Cerebellar nuclear complex (tissue), 1 donor: ENCODE measurements around the gene PARP11.

Experiments
- DNase-seq, 2 experiments: peaks; one replicate each; lab custom pipeline; 2025; lab: John Stamatoyannopoulos, UW

Gene PARP11

GRCh38 chr12:3821441-3821840 is 51.8 kb downstream of the PARP11 start:
- no peak for DNase-seq

- no peak for DNase-seq
Measured at GRCh38 chr12:3820122-3820521, 53.1 kb downstream of the PARP11 start.

GRCh38 chr12:3816266-3816665 is 56.9 kb downstream of the PARP11 start:
- no peak for DNase-seq

GRCh38 chr12:3815094-3815766 is 58.0 kb downstream of the PARP11 start:
- DNase-seq: no peak

GRCh38 chr12:3810540-3810939 is 62.7 kb downstream of the PARP11 start:
- DNase-seq: no peak

- DNase-seq: no peak
Measured at GRCh38 chr12:3810016-3810370, 63.2 kb downstream of the PARP11 start.

- no peak for DNase-seq
Measured at GRCh38 chr12:3809357-3810015, 63.7 kb downstream of the PARP11 start.

GRCh38 chr12:3805077-3805476 is 68.1 kb downstream of the PARP11 start:
- no peak for DNase-seq

GRCh38 chr12:3803865-3804472 is 69.2 kb downstream of the PARP11 start:
- peak in 1 of 2 experiments; percentile 21 for DNase-seq

- DNase-seq: no peak
Measured at GRCh38 chr12:3802721-3803120, 70.5 kb downstream of the PARP11 start.

GRCh38 chr12:3797531-3798048 is 75.6 kb downstream of the PARP11 start:
- DNase-seq: no peak

GRCh38 chr12:3795492-3796133 is 77.6 kb downstream of the PARP11 start:
- DNase-seq: no peak

GRCh38 chr12:3795066-3795465 is 78.1 kb downstream of the PARP11 start:
- no peak for DNase-seq

- no peak for DNase-seq
Measured at GRCh38 chr12:3792623-3793288, 80.4 kb downstream of the PARP11 start.

- DNase-seq: no peak
Measured at GRCh38 chr12:3791256-3791874, 81.8 kb downstream of the PARP11 start.

GRCh38 chr12:3790642-3791041 is 82.6 kb downstream of the PARP11 start:
- DNase-seq: no peak

- DNase-seq: no peak
Measured at GRCh38 chr12:3789838-3790237, 83.4 kb downstream of the PARP11 start.

- peak in 1 of 2 experiments; percentile 49 for DNase-seq
Measured at GRCh38 chr12:3777206-3777809, 95.9 kb downstream of the PARP11 start.

GRCh38 chr12:3775385-3776035 is 97.7 kb downstream of the PARP11 start:
- no peak for DNase-seq

- no peak for DNase-seq
Measured at GRCh38 chr12:3772380-3772779, 100.8 kb downstream of the PARP11 start.

GRCh38 chr12:3771853-3772252 is 101.3 kb downstream of the PARP11 start:
- no peak for DNase-seq
